ENCODE data around the gene PPM1M.

DNA sequence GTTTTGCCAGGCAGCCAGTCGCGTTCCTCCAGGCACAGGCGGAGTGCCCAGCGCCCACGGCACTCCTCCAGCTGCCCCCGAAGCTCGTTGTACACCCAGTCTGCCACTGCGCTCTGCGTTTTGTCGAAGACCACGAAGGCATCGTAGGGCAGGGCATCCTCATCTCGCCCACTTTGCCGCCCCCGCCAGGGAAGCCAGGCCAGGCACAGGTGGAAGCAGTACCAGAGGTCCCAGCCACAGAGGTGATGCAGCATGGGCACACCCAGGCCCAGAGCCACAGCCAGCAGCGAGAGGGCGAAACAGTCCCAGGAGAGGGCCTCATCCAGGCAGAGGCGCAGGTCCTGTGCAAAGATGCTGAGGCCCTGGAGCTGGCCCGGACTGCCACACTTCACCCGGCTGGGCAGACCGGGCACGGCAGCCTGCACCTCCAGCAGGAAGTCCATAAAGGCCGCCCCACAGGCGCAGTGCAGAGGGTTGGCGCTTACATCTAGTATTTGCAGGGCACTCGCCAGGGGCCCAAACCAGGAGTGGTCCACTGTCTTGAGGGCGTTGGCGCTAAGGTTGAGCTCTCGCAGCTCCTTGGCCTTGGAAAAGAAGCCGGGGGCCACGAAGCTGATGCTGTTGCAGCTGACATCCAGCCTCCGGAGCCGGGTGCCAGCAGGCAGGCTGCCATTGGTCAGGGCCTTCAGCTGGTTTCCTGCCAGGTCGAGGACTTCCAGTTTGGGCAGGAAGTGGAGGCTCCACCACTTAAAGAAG, 23.8 kb upstream of the PPM1M start:
- TF ChIP-seq EGR1 (IDR thresholded peaks at IDR 0.05): no peak
- no peak for TF ChIP-seq YY1 (IDR thresholded peaks at IDR 0.05; ENCODE audit: low read depth)
- TF ChIP-seq FOXM1 (IDR thresholded peaks at IDR 0.05; ENCODE audit: borderline replicate concordance, low read depth): no peak
- TF ChIP-seq, protein P1, sequence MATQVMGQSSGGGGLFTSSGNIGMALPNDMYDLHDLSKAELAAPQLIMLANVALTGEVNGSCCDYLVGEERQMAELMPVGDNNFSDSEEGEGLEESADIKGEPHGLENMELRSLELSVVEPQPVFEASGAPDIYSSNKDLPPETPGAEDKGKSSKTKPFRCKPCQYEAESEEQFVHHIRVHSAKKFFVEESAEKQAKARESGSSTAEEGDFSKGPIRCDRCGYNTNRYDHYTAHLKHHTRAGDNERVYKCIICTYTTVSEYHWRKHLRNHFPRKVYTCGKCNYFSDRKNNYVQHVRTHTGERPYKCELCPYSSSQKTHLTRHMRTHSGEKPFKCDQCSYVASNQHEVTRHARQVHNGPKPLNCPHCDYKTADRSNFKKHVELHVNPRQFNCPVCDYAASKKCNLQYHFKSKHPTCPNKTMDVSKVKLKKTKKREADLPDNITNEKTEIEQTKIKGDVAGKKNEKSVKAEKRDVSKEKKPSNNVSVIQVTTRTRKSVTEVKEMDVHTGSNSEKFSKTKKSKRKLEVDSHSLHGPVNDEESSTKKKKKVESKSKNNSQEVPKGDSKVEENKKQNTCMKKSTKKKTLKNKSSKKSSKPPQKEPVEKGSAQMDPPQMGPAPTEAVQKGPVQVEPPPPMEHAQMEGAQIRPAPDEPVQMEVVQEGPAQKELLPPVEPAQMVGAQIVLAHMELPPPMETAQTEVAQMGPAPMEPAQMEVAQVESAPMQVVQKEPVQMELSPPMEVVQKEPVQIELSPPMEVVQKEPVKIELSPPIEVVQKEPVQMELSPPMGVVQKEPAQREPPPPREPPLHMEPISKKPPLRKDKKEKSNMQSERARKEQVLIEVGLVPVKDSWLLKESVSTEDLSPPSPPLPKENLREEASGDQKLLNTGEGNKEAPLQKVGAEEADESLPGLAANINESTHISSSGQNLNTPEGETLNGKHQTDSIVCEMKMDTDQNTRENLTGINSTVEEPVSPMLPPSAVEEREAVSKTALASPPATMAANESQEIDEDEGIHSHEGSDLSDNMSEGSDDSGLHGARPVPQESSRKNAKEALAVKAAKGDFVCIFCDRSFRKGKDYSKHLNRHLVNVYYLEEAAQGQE (IDR thresholded peaks at IDR 0.05; ENCODE audit: low read depth): no peak
- TF ChIP-seq RAD21 (IDR thresholded peaks at IDR 0.05; ENCODE audit: low read depth): no peak
- no peak for TF ChIP-seq EP300 (IDR thresholded peaks at IDR 0.05; ENCODE audit: borderline replicate concordance)
- TF ChIP-seq CREB1 (IDR thresholded peaks at IDR 0.05; ENCODE audit: low read depth): no peak
- TF ChIP-seq, protein P2, sequence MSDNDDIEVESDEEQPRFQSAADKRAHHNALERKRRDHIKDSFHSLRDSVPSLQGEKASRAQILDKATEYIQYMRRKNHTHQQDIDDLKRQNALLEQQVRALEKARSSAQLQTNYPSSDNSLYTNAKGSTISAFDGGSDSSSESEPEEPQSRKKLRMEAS (IDR thresholded peaks at IDR 0.05): no peak
- TF ChIP-seq TEAD4 (IDR thresholded peaks at IDR 0.05): no peak
- TF ChIP-seq, protein P3, sequence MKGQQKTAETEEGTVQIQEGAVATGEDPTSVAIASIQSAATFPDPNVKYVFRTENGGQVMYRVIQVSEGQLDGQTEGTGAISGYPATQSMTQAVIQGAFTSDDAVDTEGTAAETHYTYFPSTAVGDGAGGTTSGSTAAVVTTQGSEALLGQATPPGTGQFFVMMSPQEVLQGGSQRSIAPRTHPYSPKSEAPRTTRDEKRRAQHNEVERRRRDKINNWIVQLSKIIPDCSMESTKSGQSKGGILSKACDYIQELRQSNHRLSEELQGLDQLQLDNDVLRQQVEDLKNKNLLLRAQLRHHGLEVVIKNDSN (IDR thresholded peaks at IDR 0.05): no peak
- no peak for TF ChIP-seq CEBPB (IDR thresholded peaks at IDR 0.05)
- no peak for TF ChIP-seq TAF1 (IDR thresholded peaks at IDR 0.05; ENCODE audit: low read depth)
- TF ChIP-seq NFIC (IDR thresholded peaks at IDR 0.05): no peak
- no peak for TF ChIP-seq TCF12 (IDR thresholded peaks at IDR 0.05; ENCODE audit: low read depth)

Data from Ishikawa (cell line).